Vagina (tissue), 2 donors: Measurements from ENCODE around the gene PTF1A. TPM values are rescaled to one million over a fixed set of nuclear protein-coding genes. Genes with fewer than 3 reads are reported as not detected.

Experiments used
- DNase-seq, 2 donors: peaks; one replicate each; pipeline ENCODE4 v3.0.0-alpha.2; 2017; ENCODE audit errors: extremely low spot score in 2 of 2
- H3K27ac ChIP-seq: fragments of 200-600 bp; sonication (generic); one replicate; pipeline ENCODE4 v1.5.1; 2019
- H3K27me3 ChIP-seq: fragments of 200-600 bp; sonication (generic); one replicate; pipeline ENCODE4 v1.5.1; 2019
- H3K36me3 ChIP-seq, 2 donors: fragments of 200-600 bp; sonication (generic); one replicate each; pipeline ENCODE4 v1.5.1; 2017 to 2019
- H3K4me1 ChIP-seq: fragments of 200-600 bp; sonication (generic); one replicate; pipeline ENCODE4 v1.5.1; 2019
- H3K4me3 ChIP-seq, 2 donors: fragments of 200-600 bp; sonication (generic); 1 replicate in 1 of 2; 2 replicates in 1 of 2; pipeline ENCODE4 v1.5.1; 2016 to 2019
- H3K9me3 ChIP-seq: fragments of 200-600 bp; sonication (generic); one replicate; pipeline ENCODE4 v1.5.1; 2019
- POLR2A ChIP-seq, 2 donors: fragments of 450-650 bp; IDR thresholded peaks; one replicate each; pipeline ENCODE4 v1.6.1; 2017; ENCODE audit warnings: antibody characterized with exemption in 2 of 2, mild to moderate bottlenecking in 2 of 2, moderate library complexity in 2 of 2
- POLR2AphosphoS5 ChIP-seq, 2 donors: sonication (generic); formaldehyde crosslinking; IDR thresholded peaks; one replicate each; pipeline ENCODE4 v1.9.0; 2017; ENCODE audit warnings: antibody characterized with exemption in 2 of 2, mild to moderate bottlenecking in 2 of 2, low read depth in 1 of 2; ENCODE audit not compliant: insufficient read depth in 1 of 2
- intact Hi-C: fragments of 100-400 bp; cut with DNase I; formaldehyde crosslinking; loops from one replicate; pipeline ENCODE4 v1.15.1; 2023
- total RNA-seq: library from RNA; depleted of rRNA; stranded (reverse); fragments of >200 nt; gene quantifications from one replicate; pipeline ENCODE4 v1.2.3, GENCODE V29; 2016
- TF ChIP-seq, protein P1 (sequence below), 3 experiments: fragments of 450-650 bp in 2 of 3; fragments of 200-600 bp in 1 of 3; sonication (generic) in 1 of 3; IDR thresholded peaks; one replicate each; pipeline ENCODE4 v1.5.1; 2017 to 2019; ENCODE audit warnings: antibody characterized with exemption in 3 of 3, mild to moderate bottlenecking in 2 of 3, moderate library complexity in 2 of 3

Gene PTF1A
- total RNA-seq, 1 donor from 2014 or later = not detected

DNA sequence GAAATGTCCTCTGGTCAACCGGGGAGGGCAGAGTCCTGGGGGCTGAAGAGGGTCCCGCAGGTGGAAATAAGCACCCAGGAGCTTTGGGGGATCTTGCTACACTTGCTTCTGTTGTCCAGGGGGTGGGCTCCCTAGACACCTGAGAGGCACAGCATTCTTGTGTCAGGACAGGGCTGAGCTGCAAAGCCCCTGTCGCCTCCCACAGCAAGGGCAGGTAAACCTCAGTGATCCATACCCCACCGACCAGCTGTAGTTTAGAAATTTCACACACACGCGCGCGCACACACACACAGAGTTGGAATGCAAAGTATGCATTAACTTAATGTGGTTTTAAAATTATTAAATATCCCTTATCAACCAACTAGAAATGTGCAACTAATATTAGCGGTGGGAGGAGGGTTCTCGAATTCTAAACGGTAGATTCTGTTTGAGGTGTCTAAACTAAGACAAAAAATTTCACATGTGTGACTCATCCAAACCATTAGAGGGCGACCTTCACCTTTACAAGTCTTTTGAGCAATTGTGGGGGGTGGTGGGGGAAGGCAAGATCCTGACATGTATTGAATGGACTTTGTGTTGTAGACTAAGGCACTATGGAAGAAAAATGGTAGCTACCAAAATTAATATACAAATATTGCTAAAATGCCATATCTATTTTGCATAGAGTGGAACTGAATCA lies 34.3 kb upstream of the PTF1A start:
- Histone ChIP-seq H3K27ac (no peak overlapping the region), H3K27me3 (no peaks in the 10 kb centered on the region), H3K36me3 (no peaks in the 10 kb centered on the region), H3K4me3 (no peak overlapping the region), H3K9me3 (no peaks in the 10 kb centered on the region), H3K4me1 (no peaks in the 10 kb centered on the region)
- TF ChIP-seq POLR2AphosphoS5 (IDR thresholded peaks at IDR 0.05; ENCODE audit: insufficient read depth in 1 of 2, low read depth in 1 of 2) (no peak), POLR2A (IDR thresholded peaks at IDR 0.05) (no peak)
- TF ChIP-seq, protein P1, sequence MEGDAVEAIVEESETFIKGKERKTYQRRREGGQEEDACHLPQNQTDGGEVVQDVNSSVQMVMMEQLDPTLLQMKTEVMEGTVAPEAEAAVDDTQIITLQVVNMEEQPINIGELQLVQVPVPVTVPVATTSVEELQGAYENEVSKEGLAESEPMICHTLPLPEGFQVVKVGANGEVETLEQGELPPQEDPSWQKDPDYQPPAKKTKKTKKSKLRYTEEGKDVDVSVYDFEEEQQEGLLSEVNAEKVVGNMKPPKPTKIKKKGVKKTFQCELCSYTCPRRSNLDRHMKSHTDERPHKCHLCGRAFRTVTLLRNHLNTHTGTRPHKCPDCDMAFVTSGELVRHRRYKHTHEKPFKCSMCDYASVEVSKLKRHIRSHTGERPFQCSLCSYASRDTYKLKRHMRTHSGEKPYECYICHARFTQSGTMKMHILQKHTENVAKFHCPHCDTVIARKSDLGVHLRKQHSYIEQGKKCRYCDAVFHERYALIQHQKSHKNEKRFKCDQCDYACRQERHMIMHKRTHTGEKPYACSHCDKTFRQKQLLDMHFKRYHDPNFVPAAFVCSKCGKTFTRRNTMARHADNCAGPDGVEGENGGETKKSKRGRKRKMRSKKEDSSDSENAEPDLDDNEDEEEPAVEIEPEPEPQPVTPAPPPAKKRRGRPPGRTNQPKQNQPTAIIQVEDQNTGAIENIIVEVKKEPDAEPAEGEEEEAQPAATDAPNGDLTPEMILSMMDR (IDR thresholded peaks at IDR 0.05) = no peak
- intact Hi-C loops = no loop called here
- DNase-seq = no peak

DNA sequence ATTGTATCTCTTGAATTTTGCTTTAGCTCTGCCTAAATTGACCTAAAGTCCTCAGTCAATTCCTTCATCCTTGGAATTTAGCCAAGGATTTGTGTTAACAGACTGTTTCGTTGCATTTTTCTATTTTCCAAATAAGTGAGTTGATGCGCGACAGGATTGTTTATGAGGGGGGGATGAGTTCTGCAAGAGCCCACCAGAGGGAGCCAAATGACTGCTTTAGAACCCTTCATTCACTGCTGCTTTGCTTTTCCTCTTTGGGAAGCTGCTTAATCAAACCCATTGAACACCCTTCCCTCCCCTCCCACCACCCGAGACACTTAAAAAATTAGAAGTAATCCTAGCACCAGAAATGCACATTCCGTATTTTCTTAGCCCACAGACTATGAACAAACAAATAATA lies 33.7 kb upstream of the PTF1A start:
- no peaks in the 10 kb centered on the region for H3K4me1 ChIP-seq
- no peak overlapping the region for H3K4me3 ChIP-seq
- H3K27ac ChIP-seq = no peak overlapping the region
- TF ChIP-seq, protein P1 (IDR thresholded peaks at IDR 0.05) = peak; percentile 45 to 63 (median 51)
- TF ChIP-seq POLR2A (IDR thresholded peaks at IDR 0.05) (no peak), POLR2AphosphoS5 (IDR thresholded peaks at IDR 0.05; ENCODE audit: insufficient read depth in 1 of 2, low read depth in 1 of 2) (no peak)
- no peaks in the 10 kb centered on the region for H3K36me3 ChIP-seq
- no peak for DNase-seq
- H3K27me3 ChIP-seq = no peaks in the 10 kb centered on the region
- intact Hi-C loops = no loop called here
- no peaks in the 10 kb centered on the region for H3K9me3 ChIP-seq

DNA sequence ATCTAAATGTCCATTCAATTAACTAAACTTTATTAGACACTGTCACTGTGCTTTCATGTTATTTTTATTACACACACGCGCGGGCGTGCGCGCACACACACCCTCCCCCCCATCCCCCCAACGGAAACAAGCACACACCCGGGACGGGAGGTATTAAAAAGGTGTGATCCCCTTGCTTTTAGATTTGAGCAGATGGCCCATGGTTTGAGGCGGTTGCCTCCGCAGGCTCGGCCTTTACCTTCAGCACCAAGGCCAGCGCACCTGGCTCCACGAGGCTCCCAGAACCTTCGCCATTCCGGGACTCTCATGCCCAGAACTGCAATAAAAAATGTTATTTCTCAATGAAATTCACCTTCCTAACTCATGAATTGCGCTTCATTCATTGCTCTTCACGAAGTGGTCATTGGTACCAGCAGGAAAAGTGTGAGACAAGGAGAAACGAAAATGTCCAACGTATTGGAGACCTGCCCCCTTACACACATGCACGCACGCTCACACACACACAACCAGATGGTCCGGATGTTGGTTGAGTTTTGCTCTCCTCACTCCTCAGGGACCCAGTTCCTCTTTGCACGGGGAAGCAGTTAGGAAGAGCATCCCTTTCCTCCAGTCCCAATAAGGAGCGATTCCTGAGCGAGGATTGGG lies 20.8 kb upstream of the PTF1A start:
- H3K9me3 ChIP-seq = no peaks in the 10 kb centered on the region
- no peak overlapping the region for H3K4me3 ChIP-seq
- no peak for DNase-seq
- TF ChIP-seq, protein P1 (IDR thresholded peaks at IDR 0.05) = no peak
- TF ChIP-seq POLR2AphosphoS5 (IDR thresholded peaks at IDR 0.05; ENCODE audit: insufficient read depth in 1 of 2, low read depth in 1 of 2) (no peak), POLR2A (IDR thresholded peaks at IDR 0.05) (no peak)
- no peak overlapping the region for H3K27ac ChIP-seq
- intact Hi-C loops = no loop called here
- H3K36me3 ChIP-seq = no peaks in the 10 kb centered on the region
- peaks cover 16% of the 10 kb centered on the region for H3K27me3 ChIP-seq
- H3K4me1 ChIP-seq = peaks cover 10% of the 10 kb centered on the region

DNA sequence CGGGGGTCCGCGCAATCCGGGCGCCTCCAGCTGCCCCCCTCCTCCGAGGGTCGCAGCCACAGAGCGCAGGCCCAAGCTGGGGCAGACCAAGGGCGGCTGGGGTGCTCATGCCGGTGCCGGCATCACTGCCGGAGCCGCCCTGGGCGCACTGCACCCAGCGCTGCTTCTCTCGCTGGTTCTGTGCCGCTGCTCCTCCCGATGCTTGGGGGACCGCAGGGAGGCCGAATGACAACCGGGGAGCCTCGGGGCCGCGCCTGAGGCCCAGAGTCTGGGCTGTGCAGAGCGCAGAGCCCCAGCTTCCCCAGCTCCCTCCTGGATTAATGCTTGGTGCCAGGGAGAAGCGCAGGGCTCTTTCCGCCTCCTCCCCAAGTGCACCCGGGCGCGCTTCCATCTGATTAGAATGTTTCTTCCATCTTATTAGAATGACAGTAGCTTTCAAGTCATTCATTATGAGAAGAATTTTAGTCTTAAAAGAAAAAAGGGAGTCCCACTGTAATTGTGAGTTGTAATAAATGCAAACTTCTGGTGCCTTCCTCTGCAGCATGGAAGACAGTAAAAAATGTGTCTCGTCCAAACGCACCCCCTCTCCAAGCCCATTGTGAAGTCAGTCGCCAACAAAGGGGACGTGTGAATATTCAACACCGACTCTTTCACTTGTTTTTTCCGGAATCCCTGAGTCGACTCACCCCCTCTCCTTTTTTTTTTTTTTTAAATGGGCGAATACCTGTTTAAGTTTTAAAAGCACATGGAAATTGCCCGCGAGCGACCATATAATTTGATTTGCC lies 19.5 kb upstream of the PTF1A start:
- Histone ChIP-seq H3K27me3 (peaks cover 16% of the 10 kb centered on the region), H3K9me3 (no peaks in the 10 kb centered on the region), H3K4me3 (no peak overlapping the region), H3K27ac (no peak overlapping the region), H3K36me3 (no peaks in the 10 kb centered on the region), H3K4me1 (peaks cover 10% of the 10 kb centered on the region)
- DNase-seq = no peak
- no peak for TF ChIP-seq POLR2AphosphoS5 (IDR thresholded peaks at IDR 0.05; ENCODE audit: insufficient read depth in 1 of 2, low read depth in 1 of 2)
- no peak for TF ChIP-seq POLR2A (IDR thresholded peaks at IDR 0.05)
- TF ChIP-seq, protein P1 (IDR thresholded peaks at IDR 0.05) = no peak
- intact Hi-C loops = no loop called here
